Coronary artery (tissue), 2 donors: Measurements from ENCODE around the gene DBX2.

Experiments
- DNase-seq: peaks from one replicate; pipeline ENCODE4 v3.0.0-alpha.2; 2017; ENCODE audit warnings: low spot score
- H3K27ac ChIP-seq, 2 donors: fragments of 200-600 bp; sonication (generic); one replicate each; pipeline ENCODE4 v1.5.1; 2016 to 2019
- H3K4me3 ChIP-seq: fragments of 200-600 bp; sonication (generic); 2 replicates; pipeline ENCODE4 v1.5.1; 2016; ENCODE audit warnings: mild to moderate bottlenecking, moderate library complexity
- CTCF ChIP-seq: fragments of 200-600 bp; sonication (generic); IDR thresholded peaks from one replicate; pipeline ENCODE4 v1.5.1; 2019; ENCODE audit warnings: antibody characterized with exemption

DBX2 gene

GRCh38 chr12:45076417-45077026 lies 25.6 kb upstream of the DBX2 start:
- Histone ChIP-seq H3K27ac (no peak overlapping the region), H3K4me3 (no peak overlapping the region)
- TF ChIP-seq CTCF: no peak
- DNase-seq: no peak

- no peak overlapping the region for H3K27ac ChIP-seq
- no peak for TF ChIP-seq CTCF
- no peak overlapping the region for H3K4me3 ChIP-seq
- DNase-seq: no peak
Measured at GRCh38 chr12:45075587-45076282, 24.8 kb upstream of the DBX2 start.

DNA sequence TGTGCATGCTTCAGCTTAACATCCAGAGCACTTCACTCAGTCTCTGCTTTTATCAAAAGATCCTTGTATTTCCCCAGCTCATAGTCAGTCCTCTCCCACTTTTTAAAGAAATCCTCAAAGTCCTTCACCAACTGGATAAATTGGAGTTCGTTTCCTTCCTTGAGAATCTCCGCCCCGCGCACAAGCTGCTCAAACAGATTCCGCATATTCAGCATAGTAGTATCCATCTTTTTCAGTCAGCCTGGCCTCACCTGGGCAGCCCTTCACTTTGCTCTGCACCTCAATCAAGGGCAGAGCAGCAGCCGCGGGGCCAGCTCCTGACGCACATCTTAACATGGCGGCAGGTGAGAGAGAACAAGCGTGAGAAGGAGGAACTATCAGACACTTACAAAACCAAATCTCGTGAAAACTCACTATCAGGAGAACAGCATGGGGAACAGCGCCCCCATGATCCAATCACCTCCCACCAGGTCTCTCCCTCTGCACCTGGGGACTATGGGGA lies 14.3 kb upstream of the DBX2 start:
- no peak for DNase-seq
- H3K4me3 ChIP-seq: no peak overlapping the region
- no peak for TF ChIP-seq CTCF
- H3K27ac ChIP-seq: no peak overlapping the region

DNA sequence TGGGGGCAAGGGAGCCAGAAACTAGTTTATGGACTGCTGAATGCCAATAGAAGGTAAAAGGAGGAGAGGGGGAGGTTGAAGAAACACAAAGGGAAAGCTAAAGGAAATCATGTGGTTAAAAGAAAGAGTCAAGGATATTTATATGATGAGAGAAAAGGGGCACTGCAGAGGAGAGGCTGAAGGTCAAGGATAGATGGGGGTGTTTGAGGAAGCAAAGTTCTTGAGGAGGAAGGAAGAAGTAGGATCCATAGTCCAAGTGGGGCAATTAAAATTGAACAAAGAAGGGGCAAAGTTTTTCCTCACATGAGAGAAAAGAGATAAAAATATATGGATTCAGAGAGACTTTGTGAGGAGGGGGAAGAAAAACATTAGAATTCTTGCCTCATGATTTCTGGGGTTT lies 10.1 kb upstream of the DBX2 start:
- no peak overlapping the region for H3K27ac ChIP-seq
- no peak for TF ChIP-seq CTCF
- no peak for DNase-seq
- H3K4me3 ChIP-seq: no peak overlapping the region

- peak overlapping the region in 1 of 2 donors; percentile 45 for H3K27ac ChIP-seq
- peak overlapping the region; percentile 69 for H3K4me3 ChIP-seq
- TF ChIP-seq CTCF: no peak
- no peak for DNase-seq
Measured at GRCh38 chr12:45051572-45052125, 750 bp upstream of the DBX2 start.

DNA sequence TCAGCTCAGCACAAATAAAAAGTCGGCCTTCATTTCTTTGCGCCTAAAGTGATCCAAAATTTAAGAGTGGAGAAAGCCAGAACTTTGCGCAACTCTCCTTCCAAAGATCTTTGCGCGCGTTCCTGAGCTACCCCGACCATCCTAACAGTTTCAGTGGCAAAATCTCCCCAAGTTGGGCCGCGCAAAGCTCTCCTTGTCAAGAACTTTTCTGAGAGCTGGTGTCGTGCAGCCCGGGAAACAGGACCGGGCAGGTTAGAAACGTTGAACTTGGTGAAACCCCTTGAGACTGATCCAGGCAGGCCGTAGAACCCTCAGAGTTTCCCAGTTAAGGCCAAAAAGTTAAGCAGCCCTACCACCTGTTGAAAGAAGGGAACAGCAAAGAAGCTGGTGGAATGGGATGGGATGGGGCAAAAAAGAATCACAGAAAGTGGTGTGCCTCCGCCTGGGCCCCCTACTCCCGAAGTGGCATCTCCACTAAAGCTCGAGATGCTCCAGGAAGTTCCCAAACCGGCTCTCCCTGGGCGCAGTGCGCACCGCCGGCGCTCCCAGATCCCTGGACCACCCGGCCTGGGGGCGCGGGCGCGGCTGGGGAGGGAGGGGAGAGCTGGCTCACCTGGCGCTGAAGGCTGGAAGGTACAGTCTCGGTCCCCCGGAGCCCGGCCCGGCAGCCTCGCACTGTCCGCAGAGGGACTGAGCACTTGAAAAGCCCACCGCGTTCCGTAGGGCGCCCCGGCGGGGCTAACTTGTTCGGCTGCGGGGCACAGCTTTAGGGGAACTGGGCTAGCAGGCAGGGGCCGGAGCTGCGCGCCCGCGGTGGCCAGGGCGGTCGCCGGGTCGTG lies 768 bp downstream of the DBX2 start:
- TF ChIP-seq CTCF: no peak
- peak overlapping the region in 1 of 2 donors; percentile 56 for H3K27ac ChIP-seq
- peak overlapping the region; percentile 69 for H3K4me3 ChIP-seq
- DNase-seq: no peak
